Stomach (tissue), 9 donors: Measurements from ENCODE around the gene LTBP3. TPM values are rescaled to one million over a fixed set of nuclear protein-coding genes. Genes with fewer than 3 reads are reported as not detected.

Experiments
- DNase-seq, 2 donors: peaks; one replicate each; pipeline versions ENCODE4 v3.0.0 to v3.0.0-alpha.2; 2013 to 2019
- H3K27ac ChIP-seq, 5 donors: fragments of 200-600 bp in 4 of 5; sonication (generic) in 4 of 5; one replicate each; pipeline ENCODE4 v1.5.1; 2013 to 2019; ENCODE audit warnings: mild to moderate bottlenecking in 1 of 5, moderate library complexity in 1 of 5
- H3K27me3 ChIP-seq, 3 donors: fragments of 200-600 bp; sonication (generic); one replicate each; pipeline ENCODE4 v1.5.1; 2017 to 2019; ENCODE audit warnings: mixed run types in 1 of 3
- H3K36me3 ChIP-seq, 4 donors: fragments of 200-600 bp; sonication (generic); 1 replicate in 3 of 4; 2 replicates in 1 of 4; pipeline ENCODE4 v1.5.1; 2016 to 2019
- H3K4me1 ChIP-seq, 4 donors: fragments of 200-600 bp; sonication (generic); one replicate each; pipeline ENCODE4 v1.5.1; 2016 to 2019
- H3K4me3 ChIP-seq, 4 donors: fragments of 200-600 bp; sonication (generic) in 3 of 4; one replicate each; pipeline ENCODE4 v1.5.1; 2016 to 2019; ENCODE audit warnings: mild to moderate bottlenecking in 1 of 4
- H3K9me3 ChIP-seq, 4 donors: fragments of 200-600 bp; sonication (generic); one replicate each; pipeline ENCODE4 v1.5.1; 2016 to 2019
- CTCF ChIP-seq, 7 experiments: fragments of 450-650 bp in 4 of 7; fragments of 200-600 bp in 3 of 7; sonication (generic) in 3 of 7; IDR thresholded peaks; one replicate each; pipeline ENCODE4 v1.5.1; 2016 to 2019; ENCODE audit warnings: antibody characterized with exemption in 7 of 7, control low read depth in 2 of 7, mild to moderate bottlenecking in 1 of 7
- EP300 ChIP-seq: sonication (generic); formaldehyde crosslinking; IDR thresholded peaks from one replicate; pipeline ENCODE4 v1.6.1; 2017; ENCODE audit warnings: antibody characterized with exemption
- POLR2A ChIP-seq, 4 donors: fragments of 450-650 bp; IDR thresholded peaks; one replicate each; pipeline ENCODE4 v1.6.1; 2016; ENCODE audit warnings: antibody characterized with exemption in 4 of 4, control low read depth in 2 of 4, mild to moderate bottlenecking in 1 of 4, moderate library complexity in 1 of 4
- POLR2AphosphoS5 ChIP-seq, 3 donors: sonication (generic); formaldehyde crosslinking; IDR thresholded peaks; one replicate each; pipeline ENCODE4 v1.6.1; 2016; ENCODE audit warnings: antibody characterized with exemption in 3 of 3
- WGBS, 5 donors: extraction: QIAGEN DNeasy Blood & Tissue Kit in 3 of 5; methylation state at CpG; one replicate each; pipeline versions ENCODE4 v1.1.5 to v1.1.7; 2013 to 2018; 5-methylcytosine and 5-hydroxymethylcytosine counted together
- intact Hi-C: fragments of 100-400 bp; cut with DNase I; formaldehyde crosslinking; loops from one replicate; pipeline ENCODE4 v1.15.1; 2023; ENCODE audit warnings: low total_unique reads
- polyA plus RNA-seq, 3 donors: library from polyadenylated mRNA; stranded (reverse); fragments of 200-250 nt; gene quantifications; one replicate each; pipeline ENCODE4 v1.2.3, GENCODE V29; 2013
- total RNA-seq, 5 donors: library from RNA; depleted of rRNA; stranded (reverse); fragments of >200 nt; gene quantifications; one replicate each; pipeline versions ENCODE4 v1.1.0 to v1.2.3, GENCODE V29; 2014 to 2016
- donor health status: healthy with polysubstance abuse.
- donor health status: Bipolar disorder and iron deficiency.
- donor health status: healthy.

The LTBP3 gene
- total and polyA plus RNA-seq, 8 donors = 26.9 to 452 (median 79.3) TPM

DNA sequence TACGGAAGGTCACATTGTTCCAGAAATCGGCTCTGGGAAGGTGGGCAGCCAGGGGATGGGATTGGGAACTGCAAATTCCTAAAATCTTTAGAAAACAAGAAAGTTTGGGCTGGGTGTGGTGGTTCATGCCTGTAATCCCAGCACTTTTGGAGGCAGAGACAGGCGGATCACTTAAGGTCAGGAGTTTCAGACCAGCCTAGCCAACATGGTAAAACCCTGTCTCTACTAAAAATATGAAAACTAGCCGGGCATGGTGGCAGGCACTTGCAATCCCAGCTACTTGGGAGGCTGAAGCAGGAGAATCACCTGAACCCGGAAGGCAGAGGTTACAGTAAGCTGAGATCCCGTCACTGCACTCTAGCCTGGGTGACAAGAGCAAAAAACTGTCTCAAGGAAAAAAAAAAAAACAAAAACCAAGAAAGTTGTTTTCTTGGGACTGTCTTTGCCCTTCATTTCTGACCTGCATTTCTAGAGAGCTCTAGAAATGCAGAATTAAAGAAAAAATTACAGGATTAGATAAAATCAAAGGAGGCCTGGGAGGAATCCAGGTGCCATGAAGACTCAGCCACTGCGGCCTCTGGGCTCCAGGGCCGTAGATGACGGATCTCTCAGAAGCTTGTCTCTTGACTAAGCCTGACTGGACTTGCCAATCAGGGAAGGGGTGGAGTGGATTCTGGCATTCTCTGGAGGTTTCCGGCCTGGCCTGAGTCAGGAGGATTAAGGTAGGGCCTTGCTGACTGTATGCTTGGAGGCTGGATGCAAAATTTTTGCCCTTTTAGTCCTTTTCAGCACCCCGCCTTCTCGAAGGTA, 64.6 kb downstream of the LTBP3 start:
- peak overlapping the region; percentile 89 to 99 (median 99) for H3K27ac ChIP-seq
- no peaks in the 10 kb centered on the region for H3K27me3 ChIP-seq
- intact Hi-C loops = no loop called here
- TF ChIP-seq EP300 (no peak), POLR2AphosphoS5 (IDR thresholded peaks at IDR 0.05) (peak; percentile 47 to 95 (median 93))
- H3K4me1 ChIP-seq = peaks cover 80 to 87% (median 85%) of the 10 kb centered on the region in 4 donors
- no peak overlapping the region for H3K4me3 ChIP-seq
- 42 to 48% (median 44%) methylated on average over 12 of the region's 12 CpGs for WGBS, 5 donors
- DNase-seq = peak; percentile 87 to 88
- no peaks in the 10 kb centered on the region for H3K36me3 ChIP-seq
- no peaks in the 10 kb centered on the region for H3K9me3 ChIP-seq

- Histone ChIP-seq H3K4me3 (peak overlapping the region in 1 of 4 donors; percentile 6), H3K27me3 (no peaks in the 10 kb centered on the region), H3K9me3 (no peaks in the 10 kb centered on the region), H3K27ac (peak overlapping the region; percentile 89 to 99 (median 99)), H3K4me1 (peaks cover 88 to 94% (median 93%) of the 10 kb centered on the region in 4 donors), H3K36me3 (no peaks in the 10 kb centered on the region)
- WGBS, 5 donors = 29 to 44% (median 36%) methylated on average over 6 of the region's 6 CpGs
- DNase-seq = peak; percentile 85 to 91
- intact Hi-C loops = no loop called here
- TF ChIP-seq POLR2A (IDR thresholded peaks at IDR 0.05) = no peak
- peak; percentile 27 to 89 (median 56) for TF ChIP-seq POLR2AphosphoS5 (IDR thresholded peaks at IDR 0.05)
Measured at GRCh38 chr11:65492637-65493366, 65.4 kb downstream of the LTBP3 start.

GRCh38 chr11:65492387-65492636, 65.8 kb downstream of the LTBP3 start:
- intact Hi-C loops = no loop called here

DNA sequence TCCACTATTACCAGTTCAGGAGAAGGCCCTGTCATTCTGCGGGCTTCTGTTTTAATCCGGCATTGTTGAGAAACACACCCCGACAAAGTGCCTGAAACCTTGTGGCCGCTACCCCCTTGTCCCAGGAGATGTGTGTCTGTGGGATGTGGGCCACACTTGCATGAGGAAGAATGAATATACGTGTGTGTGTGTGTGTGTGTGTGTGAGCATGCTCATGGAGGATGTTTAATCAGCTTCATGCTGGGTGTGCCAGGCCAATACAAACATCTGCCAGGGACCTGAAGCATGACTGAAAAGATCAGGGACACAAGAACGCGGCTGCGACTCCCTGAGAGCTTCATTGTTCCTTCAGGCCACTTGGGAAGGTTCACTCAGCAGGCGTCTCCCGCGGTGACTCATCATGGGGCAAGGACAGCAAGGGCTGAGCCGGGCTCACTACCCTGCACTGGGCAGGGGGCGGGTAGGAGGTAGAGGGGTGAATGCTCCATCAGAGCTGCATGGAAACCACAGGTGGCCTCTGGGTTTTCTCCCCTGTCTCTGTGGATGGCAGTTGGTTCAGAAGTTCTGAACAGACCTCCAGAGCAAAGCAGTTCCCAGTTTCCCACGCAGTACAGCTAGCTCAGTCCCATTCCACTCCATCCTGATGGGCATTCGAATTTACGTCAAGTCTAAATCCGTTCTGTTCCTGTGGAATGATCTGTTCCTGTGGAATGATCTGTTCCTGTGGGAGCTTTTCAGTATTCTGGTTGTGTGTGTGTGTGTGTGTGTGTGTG, 66.4 kb downstream of the LTBP3 start:
- peak; percentile 86 to 91 for DNase-seq
- TF ChIP-seq EP300 (peak; percentile 63), POLR2AphosphoS5 (IDR thresholded peaks at IDR 0.05) (peak; percentile 54 to 87 (median 83)), CTCF (IDR thresholded peaks at IDR 0.05) (no peak)
- Histone ChIP-seq H3K4me3 (peak overlapping the region in 1 of 4 donors; percentile 6), H3K27me3 (no peaks in the 10 kb centered on the region), H3K4me1 (peaks cover 94 to 100% (median 97%) of the 10 kb centered on the region in 4 donors), H3K27ac (peak overlapping the region; percentile 89 to 99 (median 99)), H3K36me3 (no peaks in the 10 kb centered on the region), H3K9me3 (no peaks in the 10 kb centered on the region)
- WGBS, 5 donors = 24 to 31% (median 29%) methylated on average over 17 of the region's 17 CpGs
- intact Hi-C loops = no loop called here

More at GRCh38 chr11:65492387-65492636, 65.8 kb downstream of the LTBP3 start:
- Histone ChIP-seq H3K9me3 (no peaks in the 10 kb centered on the region), H3K4me1 (peaks cover 93 to 97% (median 95%) of the 10 kb centered on the region in 4 donors), H3K27me3 (no peaks in the 10 kb centered on the region), H3K27ac (peak overlapping the region; percentile 89 to 99 (median 99)), H3K36me3 (no peaks in the 10 kb centered on the region), H3K4me3 (peak overlapping the region in 1 of 4 donors; percentile 6)
- WGBS, 5 donors = 35 to 63% (median 46%) methylated on average over 4 of the region's 4 CpGs
- DNase-seq = no peak
- no peak for TF ChIP-seq POLR2A (IDR thresholded peaks at IDR 0.05)
- no peak for TF ChIP-seq CTCF (IDR thresholded peaks at IDR 0.05)
- no peak for TF ChIP-seq POLR2AphosphoS5 (IDR thresholded peaks at IDR 0.05)

- Histone ChIP-seq H3K27ac (peak overlapping the region; percentile 89 to 99 (median 99)), H3K27me3 (no peaks in the 10 kb centered on the region), H3K4me3 (no peak overlapping the region), H3K4me1 (peaks cover 94 to 100% (median 97%) of the 10 kb centered on the region in 4 donors), H3K9me3 (no peaks in the 10 kb centered on the region), H3K36me3 (no peaks in the 10 kb centered on the region)
- DNase-seq = no peak
- 58 to 73% (median 64%) methylated on average over 3 of the region's 3 CpGs for WGBS, 5 donors
- intact Hi-C loops = no loop called here
- TF ChIP-seq POLR2AphosphoS5 (IDR thresholded peaks at IDR 0.05) (no peak), CTCF (IDR thresholded peaks at IDR 0.05) (no peak), POLR2A (IDR thresholded peaks at IDR 0.05) (no peak), EP300 (no peak)
Measured at GRCh38 chr11:65491163-65491465, 67.0 kb downstream of the LTBP3 start.
